Kidney (tissue), 14 donors: ENCODE results near the gene CASP10. TPM values are rescaled to one million over a fixed set of nuclear protein-coding genes. Genes with fewer than 3 reads are reported as not detected.
A peak's percentile ranks its signal among the peaks of the same experiment; 100 is the strongest.
"Not testable (repeated sequence)": the region's sequence is repeated elsewhere in the genome, so short reads cannot be mapped to it uniquely, and the experiment has no call there.

Source experiments
- DNase-seq, 5 donors: peaks; one replicate each; pipeline ENCODE4 v3.0.0-alpha.2; 2013 to 2020
- FAIRE-seq: peaks from 2 replicates; lab custom pipeline; 2012; peaks lifted over from hg19 to GRCh38; lab: Jason Lieb, UNC
- H3K27ac ChIP-seq, 2 donors: one replicate each; pipeline ENCODE4 v1.7.0; 2013; ENCODE audit warnings: low read depth in 2 of 2, low read length in 2 of 2, inconsistent platforms in 1 of 2
- H3K27me3 ChIP-seq: one replicate; pipeline ENCODE4 v1.7.1; 2013; ENCODE audit warnings: low read length, inconsistent platforms; ENCODE audit not compliant: control insufficient read depth, insufficient read depth
- H3K36me3 ChIP-seq, 3 donors: one replicate each; pipeline versions ENCODE4 v1.7.0 to v1.7.1; 2013; ENCODE audit warnings: low read length in 3 of 3, control low read depth in 1 of 3, inconsistent platforms in 1 of 3; ENCODE audit not compliant: insufficient read depth in 3 of 3, control insufficient read depth in 2 of 3
- H3K4me1 ChIP-seq, 3 donors: one replicate each; pipeline versions ENCODE4 v1.7.0 to v1.7.1; 2013; ENCODE audit warnings: low read length in 3 of 3, inconsistent platforms in 1 of 3, low read depth in 1 of 3; ENCODE audit not compliant: control insufficient read depth in 2 of 3, insufficient read depth in 2 of 3
- H3K4me3 ChIP-seq, 3 donors: one replicate each; pipeline versions ENCODE4 v1.7.0 to v1.8.1; 2013; ENCODE audit warnings: low read length in 3 of 3, control low read depth in 1 of 3, inconsistent platforms in 1 of 3
- H3K9ac ChIP-seq, 3 donors: one replicate each; pipeline versions ENCODE4 v1.7.0 to v1.7.1; 2013; ENCODE audit warnings: low read length in 3 of 3, control low read depth in 1 of 3, inconsistent platforms in 1 of 3
- H3K9me3 ChIP-seq, 3 donors: one replicate each; pipeline versions ENCODE4 v1.7.0 to v1.7.1; 2013; ENCODE audit warnings: low read length in 3 of 3, control low read depth in 1 of 3, inconsistent platforms in 1 of 3; ENCODE audit not compliant: control insufficient read depth in 2 of 3, insufficient read depth in 1 of 3
- CTCF ChIP-seq: IDR thresholded peaks from 3 replicates; pipeline ENCODE4 v1.5.1; 2012; ENCODE audit warnings: mild to moderate bottlenecking, moderate library complexity, borderline replicate concordance; ENCODE audit not compliant: insufficient read depth; ENCODE audit errors: extremely low read depth
- intact Hi-C: fragments of 100-400 bp; cut with DNase I; formaldehyde crosslinking; loops from one replicate; pipeline ENCODE4 v1.11.1; 2022
- polyA plus RNA-seq: library from polyadenylated mRNA; stranded (reverse); fragments of 350-450 nt; fragmentation: Illumina TruSeq; extraction: RNeasy Lipid Tissue Mini Kit (QIAGEN cat#74804); gene quantifications from one replicate; pipeline ENCODE4 v1.2.3, GENCODE V29; 2014; ENCODE audit warnings: low read depth, low replicate concordance; ENCODE audit not compliant: insufficient read depth
- total RNA-seq: library from RNA; stranded (reverse); fragmentation: NEBNext Ultra II Directional; extraction: Animal tissue kit (Norgen Biotek cat#: 25700); gene quantifications from one replicate; pipeline ENCODE4 v1.2.1, GENCODE V29; 2021
- donor health status: control.
- donor health status: control.
- donor health status: control.
- donor health status: control.
- donor health status: control.
- donor health status: DM: yes; HTN: yes; CAD: no.
- donor health status: Normal renal cell carcinoma (clear cell type).

CASP10 gene
- total and polyA plus RNA-seq, 2 donors from 2014 or later = 4.5 to 24.6 TPM

GRCh38 chr2:201184248-201184647 is 1.3 kb downstream of the CASP10 start:
- intact Hi-C loops, H3K27me3 ChIP-seq, FAIRE-seq, H3K36me3 ChIP-seq, H3K27ac ChIP-seq, H3K4me1 ChIP-seq, DNase-seq, H3K9me3 ChIP-seq: not testable (repeated sequence)
- peak overlapping the region; percentile 73 to 82 (median 75) for H3K4me3 ChIP-seq
- peak overlapping the region in 1 of 3 donors; percentile 16 for H3K9ac ChIP-seq

DNA sequence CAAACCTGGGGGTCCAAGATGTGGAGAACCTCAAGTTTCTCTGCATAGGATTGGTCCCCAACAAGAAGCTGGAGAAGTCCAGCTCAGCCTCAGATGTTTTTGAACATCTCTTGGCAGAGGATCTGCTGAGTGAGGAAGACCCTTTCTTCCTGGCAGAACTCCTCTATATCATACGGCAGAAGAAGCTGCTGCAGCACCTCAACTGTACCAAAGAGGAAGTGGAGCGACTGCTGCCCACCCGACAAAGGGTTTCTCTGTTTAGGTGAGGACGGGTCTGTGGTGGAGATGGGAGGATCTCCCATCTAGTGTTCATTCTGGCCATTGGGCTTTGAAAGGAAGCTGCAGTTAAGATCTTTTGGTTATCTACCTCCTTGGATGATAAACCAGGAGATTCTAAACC is 2.9 kb downstream of the CASP10 start:
- TF ChIP-seq CTCF = no peak
- H3K27ac ChIP-seq = no peak overlapping the region

GRCh38 chr2:201186982-201187381 is 4.0 kb downstream of the CASP10 start:
- TF ChIP-seq CTCF = no peak
- no peak for DNase-seq
- H3K27ac ChIP-seq = no peak overlapping the region
- peaks cover 0 to 7% (median 0%) of the 10 kb centered on the region in 3 donors for H3K4me1 ChIP-seq
- FAIRE-seq = no peak
- H3K36me3 ChIP-seq = peaks cover 0 to 2% (median 0%) of the 10 kb centered on the region in 3 donors
- no peaks in the 10 kb centered on the region for H3K27me3 ChIP-seq
- H3K9ac ChIP-seq = no peak overlapping the region
- H3K9me3 ChIP-seq = no peaks in the 10 kb centered on the region
- intact Hi-C loops = no loop called here
- H3K4me3 ChIP-seq = no peak overlapping the region

More for the DNA sequence above, 2.9 kb downstream of the CASP10 start:
- peaks cover 0 to 7% (median 0%) of the 10 kb centered on the region in 3 donors for H3K4me1 ChIP-seq
- H3K36me3 ChIP-seq = peaks cover 0 to 2% (median 0%) of the 10 kb centered on the region in 3 donors
- DNase-seq (no peak), FAIRE-seq (no peak)
- H3K4me3 ChIP-seq = no peak overlapping the region
- H3K9ac ChIP-seq = no peak overlapping the region
- H3K27me3 ChIP-seq = no peaks in the 10 kb centered on the region
- intact Hi-C loops = no loop called here
- no peaks in the 10 kb centered on the region for H3K9me3 ChIP-seq

GRCh38 chr2:201188449-201188848 is 5.5 kb downstream of the CASP10 start:
- Histone ChIP-seq H3K36me3 (peaks cover 0 to 2% (median 0%) of the 10 kb centered on the region in 3 donors), H3K9ac (no peak overlapping the region), H3K27ac (no peak overlapping the region), H3K9me3 (no peaks in the 10 kb centered on the region), H3K27me3 (no peaks in the 10 kb centered on the region), H3K4me3 (no peak overlapping the region), H3K4me1 (peaks cover 0 to 7% (median 0%) of the 10 kb centered on the region in 3 donors)
- DNase-seq (no peak), FAIRE-seq (no peak)
- intact Hi-C loops = no loop called here
- no peak for TF ChIP-seq CTCF
